ENCODE measurements around the gene CBLB.

CBLB gene

DNA sequence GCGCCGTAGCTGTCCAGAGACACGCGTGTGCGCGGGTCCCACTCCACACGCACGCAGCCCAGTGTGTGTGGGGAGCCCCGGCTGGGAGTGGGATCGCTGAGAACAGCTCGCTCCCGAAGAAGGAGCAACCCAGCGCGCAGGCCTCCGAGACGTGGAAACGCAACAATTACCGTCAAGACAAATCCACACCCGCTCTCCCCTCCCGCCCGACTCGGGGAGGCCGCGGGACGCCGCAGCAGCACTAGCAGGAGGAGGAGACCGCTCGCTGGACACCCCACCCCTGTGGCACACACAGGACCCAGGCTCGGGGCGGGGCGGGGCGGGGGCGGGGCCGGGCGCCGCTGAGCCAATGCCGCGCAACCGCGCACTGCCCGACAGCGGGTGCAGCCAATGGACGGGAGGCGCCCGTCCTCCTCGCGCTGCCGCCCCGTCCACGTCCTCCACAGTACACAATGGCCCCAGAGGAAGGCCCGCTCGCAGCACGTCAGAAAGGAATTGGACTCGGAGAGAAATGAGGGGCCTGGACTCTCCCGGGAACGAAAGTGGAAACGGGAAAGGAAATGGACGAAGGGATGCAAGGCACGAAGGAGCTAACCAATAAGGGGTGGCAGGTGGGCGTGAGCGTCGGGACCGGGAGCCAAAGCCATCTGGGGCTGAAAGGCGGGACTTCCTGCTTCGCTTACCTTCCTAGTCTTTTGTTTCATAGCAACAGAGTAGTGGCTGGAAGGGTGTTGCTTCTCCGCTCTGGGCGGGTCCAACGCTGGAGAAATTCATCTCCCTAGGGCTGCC is at the start of gene CBLB:
TSS of gene CBLB (minus strand) at position 271 of the 789 bp plus-strand sequence. CDS start 1,435 bp downstream, outside the sequence.
- Histone ChIP-seq H3K9me3 (no peaks in the 10 kb centered on the region), H3K36me3 (peaks cover 0 to 6% (median 0%) of the 10 kb centered on the region in 3 donors), H3K4me3 (peak within 1 kb of the TSS; percentile 80 to 88), H3K27ac (peak within 1 kb of the TSS; percentile 95 to 96), H3K4me1 (peaks cover 0 to 45% (median 20%) of the 10 kb centered on the region in 4 donors), H3K27me3 (no peaks in the 10 kb centered on the region)
- DNase-seq: peak; percentile 96 to 97
- intact Hi-C loops (cut with DNase I; ENCODE audit: low total_unique reads): loop anchor here (5.0 to 10.0 kb wide), 2 partner anchors 38 to 134 kb away; no protein-coding TSS in a partner anchor
- peak in 1 of 2 experiments; percentile 31 for TF ChIP-seq CTCF (IDR thresholded peaks at IDR 0.05)

DNA sequence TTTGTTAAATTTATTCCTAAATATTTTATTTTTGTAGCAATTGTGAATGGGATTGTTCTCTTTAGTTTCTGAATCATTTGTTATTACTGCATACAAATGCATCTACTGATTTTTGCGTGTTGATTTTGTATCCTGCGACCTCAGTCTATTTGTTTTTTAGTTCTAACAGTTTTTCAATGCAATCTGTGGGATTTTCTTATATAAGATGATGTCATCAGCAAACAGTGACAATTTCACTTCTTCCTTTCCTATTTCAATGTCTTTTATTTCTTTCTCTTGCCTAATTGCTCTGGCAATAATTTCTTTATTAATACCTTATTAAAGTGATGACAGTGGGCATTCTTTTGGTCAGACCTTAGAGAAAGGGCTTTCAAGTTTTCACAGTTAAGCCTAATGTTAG is 48.0 kb upstream of the CBLB start:
- intact Hi-C loops (cut with DNase I; ENCODE audit: low total_unique reads): no loop called here

DNA sequence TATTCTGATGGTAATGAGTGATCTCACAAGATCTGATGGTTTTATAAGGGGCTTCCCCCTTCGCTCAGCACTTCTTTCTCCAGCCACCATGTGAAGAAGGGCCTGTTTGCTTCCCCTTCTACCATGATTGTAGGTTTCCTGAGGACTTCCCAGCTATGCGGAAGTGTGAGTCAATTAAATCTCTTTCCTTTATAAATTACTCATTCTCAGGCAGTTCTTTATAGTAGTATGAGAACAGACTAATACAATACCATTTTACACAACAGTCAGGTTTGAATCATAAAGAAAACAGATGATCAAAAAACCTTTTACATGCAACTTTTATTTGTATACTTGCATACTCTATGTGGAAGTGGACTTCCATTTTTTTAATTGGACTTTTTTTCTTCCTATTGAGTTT is 46.7 kb upstream of the CBLB start:
- no peak for TF ChIP-seq CTCF (IDR thresholded peaks at IDR 0.05)
- H3K27ac ChIP-seq: no peak overlapping the region
- no peaks in the 10 kb centered on the region for H3K4me1 ChIP-seq
- intact Hi-C loops (cut with DNase I; ENCODE audit: low total_unique reads): no loop called here
- DNase-seq: no peak
- no peaks in the 10 kb centered on the region for H3K36me3 ChIP-seq
- no peak overlapping the region for H3K4me3 ChIP-seq
- peaks cover 0 to 6% (median 5%) of the 10 kb centered on the region in 3 donors for H3K9me3 ChIP-seq
- H3K27me3 ChIP-seq: no peaks in the 10 kb centered on the region

More for the DNA sequence above, 48.0 kb upstream of the CBLB start:
- Histone ChIP-seq H3K36me3 (no peaks in the 10 kb centered on the region), H3K27me3 (no peaks in the 10 kb centered on the region), H3K4me3 (no peak overlapping the region), H3K27ac (no peak overlapping the region), H3K4me1 (no peaks in the 10 kb centered on the region), H3K9me3 (peaks cover 0 to 6% (median 5%) of the 10 kb centered on the region in 3 donors)
- no peak for DNase-seq
- no peak for TF ChIP-seq CTCF (IDR thresholded peaks at IDR 0.05)

GRCh38 chr3:105913616-105914015 is 44.8 kb upstream of the CBLB start:
- Histone ChIP-seq H3K4me1 (no peaks in the 10 kb centered on the region), H3K4me3 (no peak overlapping the region), H3K27ac (no peak overlapping the region), H3K36me3 (no peaks in the 10 kb centered on the region), H3K27me3 (no peaks in the 10 kb centered on the region), H3K9me3 (peaks cover 0 to 6% (median 5%) of the 10 kb centered on the region in 3 donors)
- TF ChIP-seq CTCF (IDR thresholded peaks at IDR 0.05): no peak
- DNase-seq: no peak
- intact Hi-C loops (cut with DNase I; ENCODE audit: low total_unique reads): no loop called here

GRCh38 chr3:105912891-105913290 is 44.1 kb upstream of the CBLB start:
- H3K27ac ChIP-seq: no peak overlapping the region
- intact Hi-C loops (cut with DNase I; ENCODE audit: low total_unique reads): no loop called here
- peaks cover 0 to 2% (median 0%) of the 10 kb centered on the region in 4 donors for H3K4me1 ChIP-seq
- H3K9me3 ChIP-seq: peaks cover 0 to 6% (median 5%) of the 10 kb centered on the region in 3 donors
- no peak for TF ChIP-seq CTCF (IDR thresholded peaks at IDR 0.05)
- no peaks in the 10 kb centered on the region for H3K27me3 ChIP-seq
- DNase-seq: no peak
- H3K4me3 ChIP-seq: no peak overlapping the region
- no peaks in the 10 kb centered on the region for H3K36me3 ChIP-seq

Measured in tibial artery (tissue), 4 donors.